Measurements from ENCODE around the gene CUL1. TPM values are rescaled to one million over a fixed set of nuclear protein-coding genes. Genes with fewer than 3 reads are reported as not detected.

CUL1 gene
- total and polyA plus RNA-seq, 2 experiments from 2014 or later: 35.6 to 71.3 TPM

DNA sequence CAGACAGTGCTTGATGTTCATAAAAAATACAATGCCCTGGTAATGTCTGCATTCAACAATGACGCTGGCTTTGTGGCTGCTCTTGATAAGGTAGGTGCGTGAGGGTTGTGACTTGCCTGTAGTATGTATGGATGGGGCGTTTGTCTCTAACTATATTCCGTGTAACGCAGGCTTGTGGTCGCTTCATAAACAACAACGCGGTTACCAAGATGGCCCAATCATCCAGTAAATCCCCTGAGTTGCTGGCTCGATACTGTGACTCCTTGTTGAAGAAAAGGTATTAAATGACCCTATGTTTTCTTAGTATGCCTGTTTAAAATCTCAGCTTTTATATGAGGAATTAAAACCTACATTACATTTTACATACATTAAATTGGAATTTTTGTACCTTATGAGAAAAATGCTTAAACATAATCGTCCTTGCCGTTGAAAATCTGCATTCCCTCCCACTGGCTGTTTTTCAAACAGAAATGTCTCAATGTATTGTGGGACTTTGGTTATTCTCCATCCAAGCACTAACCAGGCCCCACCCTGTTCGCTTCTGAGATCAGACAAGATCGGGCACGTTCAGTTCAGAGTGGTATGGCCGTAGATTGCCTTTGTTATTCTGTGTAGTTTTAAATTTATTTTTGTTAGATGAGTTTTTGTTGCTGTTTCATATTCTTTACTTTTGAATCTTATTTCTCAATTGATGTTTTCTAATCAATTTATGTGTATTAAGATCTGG is 85.3 kb downstream of the CUL1 start:
- H3K27ac ChIP-seq (ENCODE audit: low read depth): 0 out of 2 replicates have a peak overlapping the region, but pooled peaks have one; percentile 35
- TF ChIP-seq EZH2 (IDR thresholded peaks at IDR 0.05; ENCODE audit: low read depth, unreplicated experiment) (no peak), CREB1 (CRISPR knock-in tag; IDR thresholded peaks at IDR 0.05; ENCODE audit: low read depth) (no peak), ZNF114 (CRISPR knock-in tag; IDR thresholded peaks at IDR 0.05) (no peak), JUNB (IDR thresholded peaks at IDR 0.05; ENCODE audit: unreplicated experiment) (no peak), NANOG (IDR thresholded peaks at IDR 0.05; ENCODE audit: borderline replicate concordance) (no peak), ETS1 (IDR thresholded peaks at IDR 0.05) (no peak), STAT1 (IDR thresholded peaks at IDR 0.05; ENCODE audit: unreplicated experiment) (no peak), EZH2phosphoT487 (IDR thresholded peaks at IDR 0.05; ENCODE audit: unreplicated experiment) (no peak), POLR2AphosphoS5 (IDR thresholded peaks at IDR 0.05; ENCODE audit: low read depth) (no peak), ZNF331 (CRISPR knock-in tag; IDR thresholded peaks at IDR 0.05; ENCODE audit: low read depth) (no peak)
- TF ChIP-seq, protein P1, sequence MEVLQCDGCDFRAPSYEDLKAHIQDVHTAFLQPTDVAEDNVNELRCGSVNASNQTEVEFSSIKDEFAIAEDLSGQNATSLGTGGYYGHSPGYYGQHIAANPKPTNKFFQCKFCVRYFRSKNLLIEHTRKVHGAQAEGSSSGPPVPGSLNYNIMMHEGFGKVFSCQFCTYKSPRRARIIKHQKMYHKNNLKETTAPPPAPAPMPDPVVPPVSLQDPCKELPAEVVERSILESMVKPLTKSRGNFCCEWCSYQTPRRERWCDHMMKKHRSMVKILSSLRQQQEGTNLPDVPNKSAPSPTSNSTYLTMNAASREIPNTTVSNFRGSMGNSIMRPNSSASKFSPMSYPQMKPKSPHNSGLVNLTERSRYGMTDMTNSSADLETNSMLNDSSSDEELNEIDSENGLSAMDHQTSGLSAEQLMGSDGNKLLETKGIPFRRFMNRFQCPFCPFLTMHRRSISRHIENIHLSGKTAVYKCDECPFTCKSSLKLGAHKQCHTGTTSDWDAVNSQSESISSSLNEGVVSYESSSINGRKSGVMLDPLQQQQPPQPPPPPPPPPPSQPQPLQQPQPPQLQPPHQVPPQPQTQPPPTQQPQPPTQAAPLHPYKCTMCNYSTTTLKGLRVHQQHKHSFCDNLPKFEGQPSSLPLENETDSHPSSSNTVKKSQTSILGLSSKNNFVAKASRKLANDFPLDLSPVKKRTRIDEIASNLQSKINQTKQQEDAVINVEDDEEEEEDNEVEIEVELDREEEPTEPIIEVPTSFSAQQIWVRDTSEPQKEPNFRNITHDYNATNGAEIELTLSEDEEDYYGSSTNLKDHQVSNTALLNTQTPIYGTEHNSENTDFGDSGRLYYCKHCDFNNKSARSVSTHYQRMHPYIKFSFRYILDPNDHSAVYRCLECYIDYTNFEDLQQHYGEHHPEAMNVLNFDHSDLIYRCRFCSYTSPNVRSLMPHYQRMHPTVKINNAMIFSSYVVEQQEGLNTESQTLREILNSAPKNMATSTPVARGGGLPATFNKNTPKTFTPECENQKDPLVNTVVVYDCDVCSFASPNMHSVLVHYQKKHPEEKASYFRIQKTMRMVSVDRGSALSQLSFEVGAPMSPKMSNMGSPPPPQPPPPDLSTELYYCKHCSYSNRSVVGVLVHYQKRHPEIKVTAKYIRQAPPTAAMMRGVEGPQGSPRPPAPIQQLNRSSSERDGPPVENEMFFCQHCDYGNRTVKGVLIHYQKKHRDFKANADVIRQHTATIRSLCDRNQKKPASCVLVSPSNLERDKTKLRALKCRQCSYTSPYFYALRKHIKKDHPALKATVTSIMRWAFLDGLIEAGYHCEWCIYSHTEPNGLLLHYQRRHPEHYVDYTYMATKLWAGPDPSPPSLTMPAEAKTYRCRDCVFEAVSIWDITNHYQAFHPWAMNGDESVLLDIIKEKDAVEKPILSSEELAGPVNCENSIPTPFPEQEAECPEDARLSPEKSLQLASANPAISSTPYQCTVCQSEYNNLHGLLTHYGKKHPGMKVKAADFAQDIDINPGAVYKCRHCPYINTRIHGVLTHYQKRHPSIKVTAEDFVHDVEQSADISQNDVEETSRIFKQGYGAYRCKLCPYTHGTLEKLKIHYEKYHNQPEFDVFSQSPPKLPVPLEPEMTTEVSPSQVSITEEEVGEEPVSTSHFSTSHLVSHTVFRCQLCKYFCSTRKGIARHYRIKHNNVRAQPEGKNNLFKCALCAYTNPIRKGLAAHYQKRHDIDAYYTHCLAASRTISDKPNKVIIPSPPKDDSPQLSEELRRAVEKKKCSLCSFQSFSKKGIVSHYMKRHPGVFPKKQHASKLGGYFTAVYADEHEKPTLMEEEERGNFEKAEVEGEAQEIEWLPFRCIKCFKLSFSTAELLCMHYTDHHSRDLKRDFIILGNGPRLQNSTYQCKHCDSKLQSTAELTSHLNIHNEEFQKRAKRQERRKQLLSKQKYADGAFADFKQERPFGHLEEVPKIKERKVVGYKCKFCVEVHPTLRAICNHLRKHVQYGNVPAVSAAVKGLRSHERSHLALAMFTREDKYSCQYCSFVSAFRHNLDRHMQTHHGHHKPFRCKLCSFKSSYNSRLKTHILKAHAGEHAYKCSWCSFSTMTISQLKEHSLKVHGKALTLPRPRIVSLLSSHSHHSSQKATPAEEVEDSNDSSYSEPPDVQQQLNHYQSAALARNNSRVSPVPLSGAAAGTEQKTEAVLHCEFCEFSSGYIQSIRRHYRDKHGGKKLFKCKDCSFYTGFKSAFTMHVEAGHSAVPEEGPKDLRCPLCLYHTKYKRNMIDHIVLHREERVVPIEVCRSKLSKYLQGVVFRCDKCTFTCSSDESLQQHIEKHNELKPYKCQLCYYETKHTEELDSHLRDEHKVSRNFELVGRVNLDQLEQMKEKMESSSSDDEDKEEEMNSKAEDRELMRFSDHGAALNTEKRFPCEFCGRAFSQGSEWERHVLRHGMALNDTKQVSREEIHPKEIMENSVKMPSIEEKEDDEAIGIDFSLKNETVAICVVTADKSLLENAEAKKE (CRISPR knock-in tag; IDR thresholded peaks at IDR 0.05): no peak
- TF ChIP-seq, protein P2, sequence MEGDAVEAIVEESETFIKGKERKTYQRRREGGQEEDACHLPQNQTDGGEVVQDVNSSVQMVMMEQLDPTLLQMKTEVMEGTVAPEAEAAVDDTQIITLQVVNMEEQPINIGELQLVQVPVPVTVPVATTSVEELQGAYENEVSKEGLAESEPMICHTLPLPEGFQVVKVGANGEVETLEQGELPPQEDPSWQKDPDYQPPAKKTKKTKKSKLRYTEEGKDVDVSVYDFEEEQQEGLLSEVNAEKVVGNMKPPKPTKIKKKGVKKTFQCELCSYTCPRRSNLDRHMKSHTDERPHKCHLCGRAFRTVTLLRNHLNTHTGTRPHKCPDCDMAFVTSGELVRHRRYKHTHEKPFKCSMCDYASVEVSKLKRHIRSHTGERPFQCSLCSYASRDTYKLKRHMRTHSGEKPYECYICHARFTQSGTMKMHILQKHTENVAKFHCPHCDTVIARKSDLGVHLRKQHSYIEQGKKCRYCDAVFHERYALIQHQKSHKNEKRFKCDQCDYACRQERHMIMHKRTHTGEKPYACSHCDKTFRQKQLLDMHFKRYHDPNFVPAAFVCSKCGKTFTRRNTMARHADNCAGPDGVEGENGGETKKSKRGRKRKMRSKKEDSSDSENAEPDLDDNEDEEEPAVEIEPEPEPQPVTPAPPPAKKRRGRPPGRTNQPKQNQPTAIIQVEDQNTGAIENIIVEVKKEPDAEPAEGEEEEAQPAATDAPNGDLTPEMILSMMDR (conservative IDR thresholded peaks at IDR 0.05; ENCODE audit: low read depth in 2 of 2): no peak
- TF ChIP-seq, protein P3, sequence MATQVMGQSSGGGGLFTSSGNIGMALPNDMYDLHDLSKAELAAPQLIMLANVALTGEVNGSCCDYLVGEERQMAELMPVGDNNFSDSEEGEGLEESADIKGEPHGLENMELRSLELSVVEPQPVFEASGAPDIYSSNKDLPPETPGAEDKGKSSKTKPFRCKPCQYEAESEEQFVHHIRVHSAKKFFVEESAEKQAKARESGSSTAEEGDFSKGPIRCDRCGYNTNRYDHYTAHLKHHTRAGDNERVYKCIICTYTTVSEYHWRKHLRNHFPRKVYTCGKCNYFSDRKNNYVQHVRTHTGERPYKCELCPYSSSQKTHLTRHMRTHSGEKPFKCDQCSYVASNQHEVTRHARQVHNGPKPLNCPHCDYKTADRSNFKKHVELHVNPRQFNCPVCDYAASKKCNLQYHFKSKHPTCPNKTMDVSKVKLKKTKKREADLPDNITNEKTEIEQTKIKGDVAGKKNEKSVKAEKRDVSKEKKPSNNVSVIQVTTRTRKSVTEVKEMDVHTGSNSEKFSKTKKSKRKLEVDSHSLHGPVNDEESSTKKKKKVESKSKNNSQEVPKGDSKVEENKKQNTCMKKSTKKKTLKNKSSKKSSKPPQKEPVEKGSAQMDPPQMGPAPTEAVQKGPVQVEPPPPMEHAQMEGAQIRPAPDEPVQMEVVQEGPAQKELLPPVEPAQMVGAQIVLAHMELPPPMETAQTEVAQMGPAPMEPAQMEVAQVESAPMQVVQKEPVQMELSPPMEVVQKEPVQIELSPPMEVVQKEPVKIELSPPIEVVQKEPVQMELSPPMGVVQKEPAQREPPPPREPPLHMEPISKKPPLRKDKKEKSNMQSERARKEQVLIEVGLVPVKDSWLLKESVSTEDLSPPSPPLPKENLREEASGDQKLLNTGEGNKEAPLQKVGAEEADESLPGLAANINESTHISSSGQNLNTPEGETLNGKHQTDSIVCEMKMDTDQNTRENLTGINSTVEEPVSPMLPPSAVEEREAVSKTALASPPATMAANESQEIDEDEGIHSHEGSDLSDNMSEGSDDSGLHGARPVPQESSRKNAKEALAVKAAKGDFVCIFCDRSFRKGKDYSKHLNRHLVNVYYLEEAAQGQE (IDR thresholded peaks at IDR 0.05; ENCODE audit: unreplicated experiment): no peak

More for the DNA sequence above, 85.3 kb downstream of the CUL1 start:
- no peaks in the 10 kb centered on the region; the same call in 2 of the 3 replicates for H3K9me3 Mint-ChIP-seq
- no peak overlapping the region for H3K4me3 Mint-ChIP-seq
- peaks cover 5% of the 10 kb centered on the region; the same call in 1 of the 2 replicates for H4K20me1 ChIP-seq (replicated peaks; ENCODE audit: insufficient read depth)
- H3F3A ChIP-seq (replicated peaks; ENCODE audit: low read depth): 0 out of 2 replicates have a peak, but pooled peaks cover 10% of the 10 kb centered on the region
- H3K4me3 ChIP-seq: no peak overlapping the region
- H3K36me3 ChIP-seq (ENCODE audit: insufficient read depth): peaks cover 48% of the 10 kb centered on the region
- H3K27ac Mint-ChIP-seq: no peak overlapping the region; the same call in 1 of the 2 replicates
- DNase-seq (ENCODE audit: low spot score) (no peak), ATAC-seq (no peak)
- H3K4me1 ChIP-seq (ENCODE audit: insufficient read depth): peaks cover 9% of the 10 kb centered on the region
- no peak overlapping the region for H3K4me2 ChIP-seq
- peaks cover 58% of the 10 kb centered on the region for H3K36me3 Mint-ChIP-seq (ENCODE audit: low read depth)
- no peaks in the 10 kb centered on the region for H3K9me2 ChIP-seq (ENCODE audit: insufficient read depth)
- H3K27me3 ChIP-seq (ENCODE audit: insufficient read depth): no peaks in the 10 kb centered on the region
- no peak overlapping the region for H2AFZ ChIP-seq
- H3K79me2 ChIP-seq (replicated peaks; ENCODE audit: insufficient read depth): peaks cover 6% of the 10 kb centered on the region
- H3K4me1 Mint-ChIP-seq: no peaks in the 10 kb centered on the region; the same call in 1 of the 3 replicates
- no peaks in the 10 kb centered on the region for H3K27me3 Mint-ChIP-seq (ENCODE audit: insufficient read depth, low read depth, poor library complexity)
